NOMO-1 (cell line): Measurements from ENCODE around the gene BCOR.

Experiments
- DNase-seq, 2 experiments: peaks; one replicate each; lab custom pipeline; 2025; ENCODE audit not compliant: unreplicated experiment in 2 of 2; lab: John Stamatoyannopoulos, UW

BCOR gene

GRCh38 chrX:40099055-40099958 is 1.5 kb upstream of the BCOR start:
- peak; percentile 46 to 71 for DNase-seq

GRCh38 chrX:40098264-40099054 is 701 bp upstream of the BCOR start:
- peak; percentile 20 to 29 for DNase-seq

- DNase-seq = peak in 1 of 2 experiments; percentile 12
Measured at GRCh38 chrX:40097141-40097503, 636 bp downstream of the BCOR start.

GRCh38 chrX:40096395-40097091 is 1.2 kb downstream of the BCOR start:
- peak in 1 of 2 experiments; percentile 10 for DNase-seq

- DNase-seq = peak; percentile 30 to 62
Measured at GRCh38 chrX:40095583-40096394, 2.0 kb downstream of the BCOR start.

GRCh38 chrX:40094900-40095582 is 2.7 kb downstream of the BCOR start:
- no peak for DNase-seq

- peak in 1 of 2 experiments; percentile 15 for DNase-seq
Measured at GRCh38 chrX:40094041-40094899, 3.5 kb downstream of the BCOR start.

GRCh38 chrX:40093586-40093985 is 4.2 kb downstream of the BCOR start:
- DNase-seq = no peak

- DNase-seq = no peak
Measured at GRCh38 chrX:40092808-40093435, 4.8 kb downstream of the BCOR start.

- no peak for DNase-seq
Measured at GRCh38 chrX:40091691-40092421, 5.9 kb downstream of the BCOR start.

GRCh38 chrX:40090961-40091360 is 6.8 kb downstream of the BCOR start:
- no peak for DNase-seq

GRCh38 chrX:40090050-40090804 is 7.5 kb downstream of the BCOR start:
- DNase-seq = no peak

- no peak for DNase-seq
Measured at GRCh38 chrX:40088803-40089540, 8.8 kb downstream of the BCOR start.

- DNase-seq = no peak
Measured at GRCh38 chrX:40088299-40088625, 9.5 kb downstream of the BCOR start.

GRCh38 chrX:40087425-40088298 is 10.1 kb downstream of the BCOR start:
- DNase-seq = no peak
